ENCODE results near the gene EFL1.
"Not testable (repeated sequence)": the region's sequence is repeated elsewhere in the genome, so short reads cannot be mapped to it uniquely, and the experiment has no call there.

Gene EFL1

DNA sequence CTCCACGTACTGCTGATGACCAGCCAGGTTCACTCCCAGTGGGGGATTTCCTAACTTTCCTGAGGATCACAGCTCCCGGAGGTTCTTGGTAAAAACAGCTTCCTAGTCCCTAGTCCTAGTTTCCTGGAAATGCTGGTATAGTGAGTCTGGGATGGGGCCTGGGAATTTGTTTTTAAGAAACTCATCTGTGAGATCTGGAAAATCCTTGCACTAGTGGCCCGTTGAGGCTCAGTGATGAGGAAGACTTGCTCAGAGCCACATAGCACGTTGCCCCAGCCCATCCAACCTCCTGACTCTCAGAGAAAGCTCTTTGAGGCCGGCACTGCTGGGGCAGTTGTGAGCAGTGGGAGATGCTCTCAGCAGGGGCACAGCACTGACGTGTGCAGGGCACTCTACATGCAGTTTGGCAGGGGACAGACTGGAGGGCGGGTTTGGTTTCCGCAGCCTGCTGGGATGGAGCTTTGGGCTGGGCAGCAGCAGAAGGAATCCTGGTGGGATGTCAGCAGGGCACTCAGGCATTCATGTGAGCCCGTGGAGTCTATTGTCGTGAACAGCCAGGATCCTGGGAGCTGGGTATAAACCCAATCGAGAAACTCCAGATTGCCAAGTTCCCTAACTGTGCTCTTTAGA, 31.6 kb upstream of the EFL1 start:
- no peak overlapping the region for H3K9ac ChIP-seq (ENCODE audit: low read length)
- no peak overlapping the region for H3K4me2 ChIP-seq (ENCODE audit: low read length)
- H3K79me2 ChIP-seq (ENCODE audit: insufficient read depth, low read length): no peaks in the 10 kb centered on the region
- no peaks in the 10 kb centered on the region for H3K4me1 ChIP-seq (ENCODE audit: insufficient read depth, low read length, severe bottlenecking)
- no peak overlapping the region for H3K4me3 ChIP-seq (ENCODE audit: low read depth, low read length, poor library complexity, severe bottlenecking)
- no peaks in the 10 kb centered on the region for H3K9me2 ChIP-seq (ENCODE audit: low read depth, low read length)
- no peaks in the 10 kb centered on the region for H3K36me3 ChIP-seq (ENCODE audit: insufficient read depth, low read length)
- no peak overlapping the region for H2AFZ ChIP-seq (ENCODE audit: low read length)
- no peak overlapping the region for H3K27ac ChIP-seq (ENCODE audit: low read depth, low read length, poor library complexity, severe bottlenecking)
- H4K20me1 ChIP-seq (ENCODE audit: insufficient read depth, low read length): no peaks in the 10 kb centered on the region
- H3F3A ChIP-seq (ENCODE audit: insufficient read depth, low read length): no peaks in the 10 kb centered on the region
- H3K27me3 ChIP-seq (ENCODE audit: insufficient read depth, low read length): no peaks in the 10 kb centered on the region
- TF ChIP-seq, protein P1, sequence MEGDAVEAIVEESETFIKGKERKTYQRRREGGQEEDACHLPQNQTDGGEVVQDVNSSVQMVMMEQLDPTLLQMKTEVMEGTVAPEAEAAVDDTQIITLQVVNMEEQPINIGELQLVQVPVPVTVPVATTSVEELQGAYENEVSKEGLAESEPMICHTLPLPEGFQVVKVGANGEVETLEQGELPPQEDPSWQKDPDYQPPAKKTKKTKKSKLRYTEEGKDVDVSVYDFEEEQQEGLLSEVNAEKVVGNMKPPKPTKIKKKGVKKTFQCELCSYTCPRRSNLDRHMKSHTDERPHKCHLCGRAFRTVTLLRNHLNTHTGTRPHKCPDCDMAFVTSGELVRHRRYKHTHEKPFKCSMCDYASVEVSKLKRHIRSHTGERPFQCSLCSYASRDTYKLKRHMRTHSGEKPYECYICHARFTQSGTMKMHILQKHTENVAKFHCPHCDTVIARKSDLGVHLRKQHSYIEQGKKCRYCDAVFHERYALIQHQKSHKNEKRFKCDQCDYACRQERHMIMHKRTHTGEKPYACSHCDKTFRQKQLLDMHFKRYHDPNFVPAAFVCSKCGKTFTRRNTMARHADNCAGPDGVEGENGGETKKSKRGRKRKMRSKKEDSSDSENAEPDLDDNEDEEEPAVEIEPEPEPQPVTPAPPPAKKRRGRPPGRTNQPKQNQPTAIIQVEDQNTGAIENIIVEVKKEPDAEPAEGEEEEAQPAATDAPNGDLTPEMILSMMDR (IDR thresholded peaks at IDR 0.05; ENCODE audit: low read length): no peak
- no peak for TF ChIP-seq EZH2 (IDR thresholded peaks at IDR 0.05; ENCODE audit: borderline replicate concordance, low read length)
- no peaks in the 10 kb centered on the region for H3K9me3 ChIP-seq (ENCODE audit: low read length)

- H3K79me2 ChIP-seq (ENCODE audit: insufficient read depth, low read length): no peaks in the 10 kb centered on the region
- no peak for TF ChIP-seq EZH2 (IDR thresholded peaks at IDR 0.05; ENCODE audit: borderline replicate concordance, low read length)
- TF ChIP-seq, protein P1 (IDR thresholded peaks at IDR 0.05; ENCODE audit: low read length): no peak
- H3K27me3 ChIP-seq (ENCODE audit: insufficient read depth, low read length): no peaks in the 10 kb centered on the region
- no peak overlapping the region for H3K9ac ChIP-seq (ENCODE audit: low read length)
- H4K20me1 ChIP-seq (ENCODE audit: insufficient read depth, low read length): no peaks in the 10 kb centered on the region
- no peaks in the 10 kb centered on the region for H3K9me2 ChIP-seq (ENCODE audit: low read depth, low read length)
- no peak overlapping the region for H3K27ac ChIP-seq (ENCODE audit: low read depth, low read length, poor library complexity, severe bottlenecking)
- no peak overlapping the region for H3K4me3 ChIP-seq (ENCODE audit: low read depth, low read length, poor library complexity, severe bottlenecking)
- no peaks in the 10 kb centered on the region for H3K4me1 ChIP-seq (ENCODE audit: insufficient read depth, low read length, severe bottlenecking)
- H3K4me2 ChIP-seq (ENCODE audit: low read length): no peak overlapping the region
- H3K9me3 ChIP-seq (ENCODE audit: low read length): no peaks in the 10 kb centered on the region
- H3K36me3 ChIP-seq (ENCODE audit: insufficient read depth, low read length): no peaks in the 10 kb centered on the region
- H3F3A ChIP-seq (ENCODE audit: insufficient read depth, low read length): no peaks in the 10 kb centered on the region
- no peak overlapping the region for H2AFZ ChIP-seq (ENCODE audit: low read length)
These were observed 29.7 kb upstream of the EFL1 start for GRCh38 chr15:82292271-82292670.

- not testable (repeated sequence) for H2AFZ ChIP-seq (ENCODE audit: low read length); H3K27ac ChIP-seq (ENCODE audit: low read depth, low read length, poor library complexity, severe bottlenecking); H3K27me3 ChIP-seq (ENCODE audit: insufficient read depth, low read length); H3F3A ChIP-seq (ENCODE audit: insufficient read depth, low read length); H3K79me2 ChIP-seq (ENCODE audit: insufficient read depth, low read length); H3K4me1 ChIP-seq (ENCODE audit: insufficient read depth, low read length, severe bottlenecking); H3K9me2 ChIP-seq (ENCODE audit: low read depth, low read length); H3K9ac ChIP-seq (ENCODE audit: low read length); H3K4me2 ChIP-seq (ENCODE audit: low read length); H3K4me3 ChIP-seq (ENCODE audit: low read depth, low read length, poor library complexity, severe bottlenecking); H4K20me1 ChIP-seq (ENCODE audit: insufficient read depth, low read length); H3K36me3 ChIP-seq (ENCODE audit: insufficient read depth, low read length); H3K9me3 ChIP-seq (ENCODE audit: low read length)
These were observed 25.7 kb upstream of the EFL1 start for GRCh38 chr15:82288202-82288601.

GRCh38 chr15:82286475-82286874, 23.9 kb upstream of the EFL1 start:
- H3K27me3 ChIP-seq (ENCODE audit: insufficient read depth, low read length); H3F3A ChIP-seq (ENCODE audit: insufficient read depth, low read length); H3K4me2 ChIP-seq (ENCODE audit: low read length); H3K9me3 ChIP-seq (ENCODE audit: low read length); H3K27ac ChIP-seq (ENCODE audit: low read depth, low read length, poor library complexity, severe bottlenecking); H3K79me2 ChIP-seq (ENCODE audit: insufficient read depth, low read length); H3K9me2 ChIP-seq (ENCODE audit: low read depth, low read length); H3K9ac ChIP-seq (ENCODE audit: low read length); H3K36me3 ChIP-seq (ENCODE audit: insufficient read depth, low read length); H4K20me1 ChIP-seq (ENCODE audit: insufficient read depth, low read length); H3K4me3 ChIP-seq (ENCODE audit: low read depth, low read length, poor library complexity, severe bottlenecking); H2AFZ ChIP-seq (ENCODE audit: low read length); H3K4me1 ChIP-seq (ENCODE audit: insufficient read depth, low read length, severe bottlenecking): not testable (repeated sequence)

- H3K79me2 ChIP-seq (ENCODE audit: insufficient read depth, low read length); H3F3A ChIP-seq (ENCODE audit: insufficient read depth, low read length); H4K20me1 ChIP-seq (ENCODE audit: insufficient read depth, low read length); H2AFZ ChIP-seq (ENCODE audit: low read length); H3K4me1 ChIP-seq (ENCODE audit: insufficient read depth, low read length, severe bottlenecking); H3K36me3 ChIP-seq (ENCODE audit: insufficient read depth, low read length); H3K9ac ChIP-seq (ENCODE audit: low read length); H3K4me3 ChIP-seq (ENCODE audit: low read depth, low read length, poor library complexity, severe bottlenecking); H3K9me2 ChIP-seq (ENCODE audit: low read depth, low read length); H3K4me2 ChIP-seq (ENCODE audit: low read length); H3K27ac ChIP-seq (ENCODE audit: low read depth, low read length, poor library complexity, severe bottlenecking); H3K27me3 ChIP-seq (ENCODE audit: insufficient read depth, low read length); H3K9me3 ChIP-seq (ENCODE audit: low read length): not testable (repeated sequence)
These were observed 21.8 kb upstream of the EFL1 start for GRCh38 chr15:82284381-82284780.

GRCh38 chr15:82282386-82282785, 19.9 kb upstream of the EFL1 start:
- H3K36me3 ChIP-seq (ENCODE audit: insufficient read depth, low read length); H3K9me2 ChIP-seq (ENCODE audit: low read depth, low read length): not testable (repeated sequence)

More at GRCh38 chr15:82282386-82282785, 19.9 kb upstream of the EFL1 start:
- not testable (repeated sequence) for H3K79me2 ChIP-seq (ENCODE audit: insufficient read depth, low read length); H3K27ac ChIP-seq (ENCODE audit: low read depth, low read length, poor library complexity, severe bottlenecking); H3K4me1 ChIP-seq (ENCODE audit: insufficient read depth, low read length, severe bottlenecking); H3K27me3 ChIP-seq (ENCODE audit: insufficient read depth, low read length); H3K4me3 ChIP-seq (ENCODE audit: low read depth, low read length, poor library complexity, severe bottlenecking); H3F3A ChIP-seq (ENCODE audit: insufficient read depth, low read length); H4K20me1 ChIP-seq (ENCODE audit: insufficient read depth, low read length); H3K4me2 ChIP-seq (ENCODE audit: low read length); H3K9ac ChIP-seq (ENCODE audit: low read length); H2AFZ ChIP-seq (ENCODE audit: low read length); H3K9me3 ChIP-seq (ENCODE audit: low read length)

Measured in OCI-LY1 (cell line).